Karpas-422 (cell line): ENCODE data around the gene SYDE1. TPM values are rescaled to one million over a fixed set of nuclear protein-coding genes. Genes with fewer than 3 reads are reported as not detected.
A peak's percentile ranks its signal among the peaks of the same experiment; 100 is the strongest.

Source experiments
- DNase-seq: peaks from one replicate; pipeline ENCODE4 v3.0.0-alpha.2; 2015
- H2AFZ ChIP-seq: fragments of 200-600 bp; sonication (generic); 2 replicates; pipeline ENCODE4 v1.6.1; 2014; ENCODE audit warnings: antibody characterized with exemption, low read length, mixed read lengths
- H3K27ac ChIP-seq: fragments of 200-600 bp; sonication (generic); 2 replicates; pipeline ENCODE4 v1.5.1; 2014; ENCODE audit warnings: mild to moderate bottlenecking, low read length, moderate library complexity
- H3K27me3 ChIP-seq: fragments of 200-600 bp; sonication (generic); 2 replicates; pipeline ENCODE4 v1.6.1; 2014; ENCODE audit warnings: low read length, mixed read lengths
- H3K36me3 ChIP-seq: fragments of 200-600 bp; sonication (generic); 2 replicates; pipeline ENCODE4 v1.6.1; 2014; ENCODE audit warnings: low read length, mixed read lengths; ENCODE audit not compliant: insufficient read depth
- H3K4me1 ChIP-seq: fragments of 200-600 bp; sonication (generic); 2 replicates; pipeline ENCODE4 v1.6.1; 2014; ENCODE audit warnings: mild to moderate bottlenecking, low read length, mixed read lengths
- H3K4me2 ChIP-seq: fragments of 200-600 bp; sonication (generic); 2 replicates; pipeline ENCODE4 v1.6.1; 2014; ENCODE audit warnings: low read length, low read depth, mild to moderate bottlenecking; ENCODE audit not compliant: poor library complexity, severe bottlenecking
- H3K4me3 ChIP-seq: fragments of 200-600 bp; sonication (generic); 2 replicates; pipeline ENCODE4 v1.5.1; 2014; ENCODE audit warnings: mild to moderate bottlenecking, antibody characterized with exemption, low read length, mixed read lengths
- H3K79me2 ChIP-seq: fragments of 200-600 bp; sonication (generic); 2 replicates; pipeline ENCODE4 v1.6.1; 2014; ENCODE audit warnings: mild to moderate bottlenecking, low read length, mixed read lengths
- H3K9ac ChIP-seq: fragments of 200-600 bp; sonication (generic); 2 replicates; pipeline ENCODE4 v1.6.0; 2014; ENCODE audit warnings: low read length
- H3K9me2 ChIP-seq: fragments of 200-600 bp; sonication (generic), shearing (Covaris generic); replicated peaks from 2 replicates; pipeline ENCODE4 v1.6.0; 2014; ENCODE audit warnings: mild to moderate bottlenecking, low read length, moderate library complexity; ENCODE audit not compliant: insufficient read depth
- H3K9me3 ChIP-seq: fragments of 300-700, 200-600 bp; sonication (generic); 2 replicates; pipeline ENCODE4 v1.6.1; 2014; ENCODE audit warnings: low read length, mixed read lengths
- H4K20me1 ChIP-seq: fragments of 200-600 bp; sonication (generic); 2 replicates; pipeline ENCODE4 v1.6.1; 2014; ENCODE audit warnings: mild to moderate bottlenecking, antibody characterized with exemption, low read length, low read depth; ENCODE audit not compliant: insufficient read depth
- total RNA-seq: library from RNA; depleted of rRNA; stranded (reverse); fragments of >200 nt; shearing (Covaris generic); gene quantifications from 2 replicates; pipeline ENCODE4 v1.2.3, GENCODE V29; 2014; ENCODE audit warnings: low replicate concordance

The SYDE1 gene
- total RNA-seq, 1 experiment from 2014 or later: not detected

DNA sequence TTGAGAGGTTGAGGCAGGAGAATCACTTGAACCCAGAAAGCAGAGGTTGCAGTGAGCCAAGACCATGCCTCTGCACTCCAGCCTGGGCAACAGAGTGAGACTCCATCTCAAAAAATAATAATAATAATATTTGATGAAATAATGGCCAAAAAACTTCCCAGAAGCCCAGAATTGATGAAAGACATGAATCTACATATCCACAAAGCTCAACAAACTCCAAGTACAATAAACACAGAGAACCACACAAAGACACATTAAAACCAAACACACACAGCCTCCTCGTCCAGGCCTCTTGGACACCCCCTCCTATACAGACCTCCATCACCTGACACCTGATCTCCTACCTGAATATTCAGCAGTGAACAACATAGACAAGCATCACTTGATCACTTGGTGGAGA lies 3.2 kb upstream of the SYDE1 start:
- Histone ChIP-seq H3K79me2 (no peaks in the 10 kb centered on the region), H3K4me1 (no peaks in the 10 kb centered on the region), H3K4me3 (no peak overlapping the region), H3K9me2 (no peaks in the 10 kb centered on the region), H3K27me3 (no peaks in the 10 kb centered on the region), H3K36me3 (no peaks in the 10 kb centered on the region), H3K4me2 (no peak overlapping the region), H3K27ac (no peak overlapping the region), H2AFZ (no peak overlapping the region), H4K20me1 (no peaks in the 10 kb centered on the region), H3K9ac (no peak overlapping the region), H3K9me3 (no peaks in the 10 kb centered on the region)
- DNase-seq: no peak

DNA sequence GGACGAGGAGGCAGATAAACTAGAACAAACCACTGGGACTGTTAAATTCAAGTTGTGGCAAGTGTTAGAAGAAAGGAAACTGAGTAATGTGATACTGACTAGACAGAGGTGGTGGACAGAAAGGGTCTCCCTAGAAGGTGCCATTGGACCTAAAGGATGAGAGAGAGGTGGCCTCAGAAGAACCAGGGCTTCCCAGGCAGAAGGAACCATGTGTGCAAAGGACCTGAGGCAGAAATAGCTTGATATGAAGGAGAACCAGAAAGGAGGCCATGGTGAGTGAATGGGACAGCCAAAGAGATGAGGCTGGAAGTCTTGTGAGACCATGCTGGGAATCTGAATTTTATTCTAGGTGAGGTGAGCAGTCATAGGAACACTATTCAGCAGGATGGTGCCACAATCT lies 2.8 kb upstream of the SYDE1 start:
- H3K4me3 ChIP-seq: no peak overlapping the region
- H3K9ac ChIP-seq: no peak overlapping the region
- H3K27ac ChIP-seq: no peak overlapping the region
- no peaks in the 10 kb centered on the region for H3K9me3 ChIP-seq
- H3K9me2 ChIP-seq: no peaks in the 10 kb centered on the region
- H3K4me1 ChIP-seq: no peaks in the 10 kb centered on the region
- no peak overlapping the region for H3K4me2 ChIP-seq
- no peaks in the 10 kb centered on the region for H3K36me3 ChIP-seq
- no peak overlapping the region for H2AFZ ChIP-seq
- no peaks in the 10 kb centered on the region for H3K79me2 ChIP-seq
- no peaks in the 10 kb centered on the region for H3K27me3 ChIP-seq
- no peaks in the 10 kb centered on the region for H4K20me1 ChIP-seq
- no peak for DNase-seq

DNA sequence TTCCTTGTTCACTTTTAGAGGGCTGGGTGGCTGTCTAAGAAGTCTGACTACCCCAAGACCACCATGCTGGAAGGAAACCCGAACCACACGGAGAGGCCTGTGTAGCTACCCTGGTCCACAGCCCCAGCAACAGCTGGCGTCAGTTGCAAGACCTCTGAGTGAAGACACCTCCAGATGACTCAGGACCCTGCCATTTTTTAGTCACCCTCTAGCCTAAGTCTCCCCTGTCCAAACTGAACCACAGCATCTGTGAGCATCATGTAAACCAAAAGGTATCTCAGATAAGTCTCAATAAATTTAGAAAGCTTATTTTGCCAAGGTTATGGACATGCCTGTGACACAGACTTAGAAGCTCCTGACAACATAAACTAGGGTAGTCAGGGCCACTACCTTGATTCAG lies 2.2 kb upstream of the SYDE1 start:
- Histone ChIP-seq H3K4me3 (no peak overlapping the region), H3K4me1 (no peaks in the 10 kb centered on the region), H3K27me3 (no peaks in the 10 kb centered on the region), H2AFZ (no peak overlapping the region), H3K36me3 (no peaks in the 10 kb centered on the region), H3K4me2 (no peak overlapping the region), H3K9me3 (no peaks in the 10 kb centered on the region), H3K9ac (no peak overlapping the region), H3K79me2 (no peaks in the 10 kb centered on the region), H4K20me1 (no peaks in the 10 kb centered on the region), H3K27ac (no peak overlapping the region), H3K9me2 (no peaks in the 10 kb centered on the region)
- no peak for DNase-seq

DNA sequence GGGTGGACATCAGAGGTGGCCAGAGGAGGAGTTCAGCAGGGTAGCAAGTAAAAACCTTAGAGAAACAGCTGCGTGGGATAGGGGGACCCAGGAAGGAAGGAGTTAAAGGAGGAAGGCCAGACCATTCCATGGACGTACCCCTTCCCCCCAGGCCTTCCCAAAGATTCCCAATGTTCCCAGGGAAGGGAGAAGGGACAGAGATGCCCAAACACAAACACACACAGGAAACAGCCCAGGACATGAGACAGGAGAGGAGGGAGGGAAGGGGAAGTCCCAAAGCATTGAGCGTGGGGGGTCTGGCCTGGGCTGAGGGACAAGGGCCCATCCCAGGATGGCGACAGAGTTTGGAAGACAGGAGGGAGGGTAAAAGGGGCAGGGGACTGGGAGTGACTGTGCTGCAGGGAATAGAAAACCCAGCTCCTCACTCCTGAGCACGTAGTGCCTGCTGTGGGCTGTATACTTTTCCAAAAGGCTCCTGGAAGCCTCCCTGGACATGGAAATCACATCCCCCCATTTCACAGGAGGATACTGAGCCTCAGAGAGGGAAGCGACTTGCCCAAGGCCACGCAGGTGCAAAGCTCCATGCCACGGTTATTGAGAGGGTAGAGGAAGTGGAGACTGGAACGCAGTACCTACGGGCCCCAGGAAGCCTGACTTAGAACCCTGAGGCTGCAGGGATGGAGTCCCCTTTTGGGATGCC lies 1.1 kb downstream of the SYDE1 start:
- H3K27ac ChIP-seq: no peak overlapping the region
- H3K36me3 ChIP-seq: no peaks in the 10 kb centered on the region
- H3K4me1 ChIP-seq: no peaks in the 10 kb centered on the region
- DNase-seq: no peak
- H4K20me1 ChIP-seq: no peaks in the 10 kb centered on the region
- H3K9me3 ChIP-seq: no peaks in the 10 kb centered on the region
- H3K27me3 ChIP-seq: no peaks in the 10 kb centered on the region
- no peak overlapping the region for H2AFZ ChIP-seq
- no peak overlapping the region for H3K4me3 ChIP-seq
- no peak overlapping the region for H3K4me2 ChIP-seq
- no peak overlapping the region for H3K9ac ChIP-seq
- H3K9me2 ChIP-seq: no peaks in the 10 kb centered on the region
- H3K79me2 ChIP-seq: no peaks in the 10 kb centered on the region

DNA sequence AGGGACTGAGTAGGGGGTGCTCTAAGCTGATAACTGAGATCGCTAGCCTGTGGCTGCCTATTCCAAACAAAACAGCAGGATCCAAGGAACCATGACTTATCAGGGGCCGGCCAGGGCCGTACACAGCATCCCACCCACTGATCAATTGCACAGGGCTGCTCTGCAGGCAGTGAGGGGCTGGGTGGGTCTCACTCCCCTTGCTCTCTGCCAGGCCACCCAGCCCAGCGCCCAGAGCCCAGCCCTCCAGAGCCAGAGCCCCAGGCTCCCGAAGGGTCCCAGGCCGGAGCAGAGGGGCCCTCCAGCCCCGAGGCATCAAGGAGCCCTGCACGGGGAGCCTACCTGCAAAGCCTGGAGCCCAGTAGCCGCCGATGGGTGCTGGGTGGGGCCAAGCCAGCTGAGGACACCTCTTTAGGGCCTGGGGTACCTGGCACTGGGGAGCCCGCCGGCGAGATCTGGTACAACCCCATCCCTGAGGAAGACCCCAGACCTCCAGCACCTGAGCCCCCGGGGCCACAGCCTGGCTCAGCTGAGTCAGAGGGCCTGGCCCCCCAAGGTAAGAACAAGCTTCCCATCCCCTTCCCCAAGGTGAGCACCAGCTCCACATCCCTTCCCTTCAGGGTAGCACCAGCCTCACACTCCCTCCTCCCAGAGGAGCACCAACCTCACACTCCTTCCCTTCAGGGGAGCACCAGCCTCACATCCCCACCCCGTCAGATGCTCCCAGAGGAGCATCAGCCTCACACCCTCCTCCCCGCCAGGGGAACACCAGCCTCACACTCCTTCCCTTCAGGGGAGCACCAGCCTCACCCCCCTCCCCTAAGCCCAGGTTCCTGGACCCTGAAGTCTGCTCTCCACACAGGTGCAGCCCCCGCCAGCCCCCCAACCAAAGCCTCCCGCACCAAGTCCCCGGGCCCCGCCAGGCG lies 1.9 kb downstream of the SYDE1 start:
- Histone ChIP-seq H3K27me3 (no peaks in the 10 kb centered on the region), H3K36me3 (no peaks in the 10 kb centered on the region), H3K4me2 (no peak overlapping the region), H3K27ac (no peak overlapping the region), H3K9me2 (no peaks in the 10 kb centered on the region), H3K9me3 (no peaks in the 10 kb centered on the region), H3K9ac (no peak overlapping the region), H3K79me2 (no peaks in the 10 kb centered on the region), H3K4me1 (no peaks in the 10 kb centered on the region), H3K4me3 (no peak overlapping the region), H2AFZ (no peak overlapping the region), H4K20me1 (no peaks in the 10 kb centered on the region)
- no peak for DNase-seq

DNA sequence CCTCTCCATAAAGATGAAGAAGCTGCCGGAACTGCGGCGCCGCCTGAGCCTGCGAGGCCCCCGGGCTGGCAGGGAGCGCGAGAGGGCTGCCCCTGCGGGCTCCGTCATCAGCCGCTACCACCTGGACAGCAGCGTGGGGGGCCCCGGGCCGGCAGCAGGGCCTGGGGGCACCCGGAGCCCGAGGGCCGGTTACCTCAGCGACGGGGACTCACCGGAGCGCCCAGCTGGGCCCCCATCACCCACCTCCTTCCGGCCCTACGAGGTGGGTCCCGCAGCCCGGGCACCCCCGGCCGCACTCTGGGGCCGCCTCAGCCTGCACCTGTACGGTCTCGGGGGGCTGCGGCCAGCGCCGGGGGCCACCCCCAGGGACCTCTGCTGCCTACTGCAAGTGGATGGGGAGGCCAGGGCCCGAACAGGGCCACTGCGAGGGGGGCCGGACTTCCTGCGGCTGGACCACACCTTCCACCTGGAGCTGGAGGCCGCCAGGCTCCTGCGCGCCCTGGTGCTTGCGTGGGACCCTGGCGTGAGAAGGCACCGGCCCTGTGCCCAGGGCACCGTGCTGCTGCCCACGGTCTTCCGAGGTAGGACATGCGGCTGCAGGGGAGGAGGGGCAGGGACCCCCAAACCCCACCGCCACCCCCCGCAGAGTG lies 2.7 kb downstream of the SYDE1 start:
- Histone ChIP-seq H3K9ac (no peak overlapping the region), H3K36me3 (no peaks in the 10 kb centered on the region), H3K27ac (no peak overlapping the region), H3K79me2 (no peaks in the 10 kb centered on the region), H3K9me3 (no peaks in the 10 kb centered on the region), H3K4me2 (no peak overlapping the region), H2AFZ (no peak overlapping the region), H3K4me3 (no peak overlapping the region), H3K27me3 (no peaks in the 10 kb centered on the region), H3K4me1 (no peaks in the 10 kb centered on the region), H3K9me2 (no peaks in the 10 kb centered on the region), H4K20me1 (no peaks in the 10 kb centered on the region)
- no peak for DNase-seq

DNA sequence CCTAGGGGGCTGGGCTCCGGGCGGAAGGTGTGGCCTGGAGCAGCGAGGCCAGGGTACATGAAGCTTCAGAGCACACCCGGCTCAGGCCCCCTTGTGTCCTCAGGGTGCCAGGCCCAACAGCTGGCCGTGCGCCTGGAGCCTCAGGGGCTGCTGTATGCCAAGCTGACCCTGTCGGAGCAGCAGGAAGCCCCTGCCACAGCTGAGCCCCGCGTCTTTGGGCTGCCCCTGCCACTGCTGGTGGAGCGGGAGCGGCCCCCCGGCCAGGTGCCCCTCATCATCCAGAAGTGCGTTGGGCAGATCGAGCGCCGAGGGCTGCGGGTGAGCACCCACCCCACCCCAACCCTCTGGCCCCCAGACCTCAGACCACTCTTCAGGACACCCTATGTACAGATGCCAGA lies 3.2 kb downstream of the SYDE1 start:
- no peak overlapping the region for H3K27ac ChIP-seq
- no peaks in the 10 kb centered on the region for H3K4me1 ChIP-seq
- no peaks in the 10 kb centered on the region for H3K9me3 ChIP-seq
- no peak overlapping the region for H2AFZ ChIP-seq
- no peaks in the 10 kb centered on the region for H3K79me2 ChIP-seq
- H3K9ac ChIP-seq: no peak overlapping the region
- H3K27me3 ChIP-seq: no peaks in the 10 kb centered on the region
- no peaks in the 10 kb centered on the region for H4K20me1 ChIP-seq
- no peaks in the 10 kb centered on the region for H3K9me2 ChIP-seq
- no peaks in the 10 kb centered on the region for H3K36me3 ChIP-seq
- no peak for DNase-seq
- no peak overlapping the region for H3K4me3 ChIP-seq
- no peak overlapping the region for H3K4me2 ChIP-seq

DNA sequence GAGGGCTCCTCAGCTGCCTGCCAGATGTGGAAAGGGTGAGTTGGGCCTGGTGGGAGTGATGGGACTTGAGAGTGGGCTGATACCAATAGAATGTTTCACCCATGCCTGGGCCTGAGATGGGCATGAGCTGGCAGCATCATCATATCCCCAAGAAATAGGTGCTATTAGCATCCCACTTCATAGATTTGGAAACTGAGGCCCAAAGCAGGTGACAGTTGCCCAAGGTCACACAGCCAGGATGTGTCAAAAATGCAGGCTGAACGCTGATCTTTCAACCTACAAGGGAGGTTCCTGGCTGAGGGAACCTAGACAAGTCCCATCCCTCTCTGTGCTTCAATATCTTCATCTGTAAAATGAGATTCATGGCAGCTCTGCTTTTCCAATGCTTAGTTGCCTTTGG lies 4.6 kb downstream of the SYDE1 start:
- Histone ChIP-seq H3K79me2 (no peaks in the 10 kb centered on the region), H3K4me1 (no peaks in the 10 kb centered on the region)

More for the DNA sequence above, 4.6 kb downstream of the SYDE1 start:
- Histone ChIP-seq H3K9me3 (no peaks in the 10 kb centered on the region), H3K27ac (no peak overlapping the region), H3K36me3 (no peaks in the 10 kb centered on the region), H3K27me3 (no peaks in the 10 kb centered on the region), H3K9me2 (no peaks in the 10 kb centered on the region), H2AFZ (no peak overlapping the region), H3K4me2 (no peak overlapping the region), H4K20me1 (no peaks in the 10 kb centered on the region), H3K9ac (no peak overlapping the region), H3K4me3 (no peak overlapping the region)
- peak; percentile 31 for DNase-seq
